Measurements from ENCODE around the gene SLC25A48. TPM values are rescaled to one million over a fixed set of nuclear protein-coding genes. Genes with fewer than 3 reads are reported as not detected.

SLC25A48 gene
- total RNA-seq, 2 experiments from 2014 or later = not detected

DNA sequence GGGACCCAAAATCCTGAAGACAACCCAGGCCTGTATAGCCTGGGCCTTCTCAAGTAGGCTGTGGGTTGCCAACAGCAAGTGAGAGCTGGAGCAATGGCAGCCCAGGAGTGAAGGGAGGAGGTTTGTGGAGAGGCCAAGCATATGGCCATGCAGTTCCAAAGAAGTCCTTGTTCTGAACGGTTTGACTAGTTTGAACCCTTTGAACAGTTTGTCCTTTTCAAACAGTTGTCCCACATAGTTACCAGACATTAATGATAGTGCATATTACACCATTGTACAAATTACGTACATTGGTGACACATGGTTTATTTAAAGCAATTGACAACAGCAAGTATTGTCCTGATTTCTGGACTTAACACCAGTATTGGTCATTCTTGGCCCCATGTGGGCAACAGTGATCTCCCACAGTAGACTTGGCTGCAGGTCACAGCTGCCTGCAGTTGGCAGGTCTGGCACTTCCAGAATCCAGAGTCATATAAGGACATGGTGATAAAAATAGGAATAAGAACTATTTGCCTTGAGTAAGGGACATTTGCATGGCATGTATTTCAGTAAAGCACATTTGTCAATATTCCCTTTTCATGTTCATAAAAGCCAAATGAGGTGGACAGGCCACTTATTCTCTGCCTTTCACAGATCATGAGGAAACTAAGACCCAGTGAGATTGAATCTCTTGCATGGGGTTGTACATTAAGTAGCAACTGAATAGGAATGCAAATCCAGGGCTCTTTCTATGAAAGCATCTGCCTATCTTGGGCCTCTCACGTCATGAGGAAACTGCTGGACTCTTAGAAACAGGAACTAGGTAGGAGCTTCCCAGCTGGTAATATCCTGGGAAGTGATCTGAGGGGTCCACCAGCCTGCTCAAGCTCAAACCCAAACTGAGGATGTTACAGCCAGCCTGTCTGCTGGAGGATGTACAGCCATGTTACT lies 30.3 kb downstream of the SLC25A48 start:
- H3K9me2 ChIP-seq (ENCODE audit: insufficient read depth, low read length) = no peaks in the 10 kb centered on the region
- no peak for DNase-seq (ENCODE audit: low spot score)
- no peak overlapping the region for H3K27ac ChIP-seq (ENCODE audit: low read depth, low read length, poor library complexity, severe bottlenecking)
- BruUV-seq (replicated peaks) = no TSS peak
- ChIA-PET CTCF (ENCODE audit: unreplicated experiment) (no interaction called here), POLR2A (interaction anchor here (0.6 kb wide), 1 partner anchor 1729 kb away, joined by 4 read pairs; no protein-coding TSS in a partner anchor)
- H3K9me3 ChIP-seq (ENCODE audit: low read length) = no peaks in the 10 kb centered on the region
- intact Hi-C loops (cut with micrococcal nuclease; ENCODE audit: unreplicated experiment) = no loop called here
- no peaks in the 10 kb centered on the region for H3K4me1 ChIP-seq (ENCODE audit: insufficient read depth, low read length, poor library complexity, severe bottlenecking)
- TF ChIP-seq, protein P1, sequence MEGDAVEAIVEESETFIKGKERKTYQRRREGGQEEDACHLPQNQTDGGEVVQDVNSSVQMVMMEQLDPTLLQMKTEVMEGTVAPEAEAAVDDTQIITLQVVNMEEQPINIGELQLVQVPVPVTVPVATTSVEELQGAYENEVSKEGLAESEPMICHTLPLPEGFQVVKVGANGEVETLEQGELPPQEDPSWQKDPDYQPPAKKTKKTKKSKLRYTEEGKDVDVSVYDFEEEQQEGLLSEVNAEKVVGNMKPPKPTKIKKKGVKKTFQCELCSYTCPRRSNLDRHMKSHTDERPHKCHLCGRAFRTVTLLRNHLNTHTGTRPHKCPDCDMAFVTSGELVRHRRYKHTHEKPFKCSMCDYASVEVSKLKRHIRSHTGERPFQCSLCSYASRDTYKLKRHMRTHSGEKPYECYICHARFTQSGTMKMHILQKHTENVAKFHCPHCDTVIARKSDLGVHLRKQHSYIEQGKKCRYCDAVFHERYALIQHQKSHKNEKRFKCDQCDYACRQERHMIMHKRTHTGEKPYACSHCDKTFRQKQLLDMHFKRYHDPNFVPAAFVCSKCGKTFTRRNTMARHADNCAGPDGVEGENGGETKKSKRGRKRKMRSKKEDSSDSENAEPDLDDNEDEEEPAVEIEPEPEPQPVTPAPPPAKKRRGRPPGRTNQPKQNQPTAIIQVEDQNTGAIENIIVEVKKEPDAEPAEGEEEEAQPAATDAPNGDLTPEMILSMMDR (conservative IDR thresholded peaks at IDR 0.05; ENCODE audit: low read length) = no peak
- no peak for TF ChIP-seq EZH2phosphoT487 (IDR thresholded peaks at IDR 0.05; ENCODE audit: borderline replicate concordance, low read depth, low read length)
- no peak overlapping the region for H3K4me2 ChIP-seq (ENCODE audit: low read length)
- no peaks in the 10 kb centered on the region for H3K79me2 ChIP-seq (ENCODE audit: insufficient read depth, low read depth, low read length)
- H3K4me3 ChIP-seq (ENCODE audit: low read depth, low read length, poor library complexity, severe bottlenecking) = no peak overlapping the region
- no peak overlapping the region for H2AFZ ChIP-seq (ENCODE audit: low read length)
- no peaks in the 10 kb centered on the region for H4K20me1 ChIP-seq (ENCODE audit: insufficient read depth, low read length)
- no peaks in the 10 kb centered on the region for H3K36me3 ChIP-seq (ENCODE audit: insufficient read depth, low read length)

DNA sequence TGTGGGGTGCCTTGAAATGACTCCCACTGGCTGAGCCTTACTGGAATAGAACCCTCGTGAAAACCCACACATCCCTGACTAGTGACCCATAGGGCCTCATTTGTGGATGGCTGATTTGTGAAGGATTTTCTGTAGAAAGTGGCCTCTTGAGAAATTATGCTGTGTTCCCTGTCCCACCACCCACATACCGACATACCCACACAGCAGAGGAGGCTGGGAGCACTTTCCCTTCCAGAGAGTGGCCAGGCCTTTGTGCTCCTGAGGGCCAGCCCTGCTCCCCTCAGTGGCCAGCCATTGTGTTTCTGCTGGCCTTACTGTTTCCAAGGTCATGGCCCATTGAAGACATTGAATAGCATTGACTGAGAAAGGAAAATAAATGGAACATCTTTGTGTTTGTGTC lies 31.6 kb downstream of the SLC25A48 start:
- intact Hi-C loops (cut with micrococcal nuclease; ENCODE audit: unreplicated experiment) = no loop called here
- Histone ChIP-seq H4K20me1 (ENCODE audit: insufficient read depth, low read length) (no peaks in the 10 kb centered on the region), H3K9me2 (ENCODE audit: insufficient read depth, low read length) (no peaks in the 10 kb centered on the region), H3K27ac (ENCODE audit: low read depth, low read length, poor library complexity, severe bottlenecking) (no peak overlapping the region), H3K4me2 (ENCODE audit: low read length) (no peak overlapping the region), H2AFZ (ENCODE audit: low read length) (no peak overlapping the region), H3K79me2 (ENCODE audit: insufficient read depth, low read depth, low read length) (no peaks in the 10 kb centered on the region), H3K36me3 (ENCODE audit: insufficient read depth, low read length) (no peaks in the 10 kb centered on the region), H3K9me3 (ENCODE audit: low read length) (no peaks in the 10 kb centered on the region), H3K4me1 (ENCODE audit: insufficient read depth, low read length, poor library complexity, severe bottlenecking) (no peaks in the 10 kb centered on the region), H3K4me3 (ENCODE audit: low read depth, low read length, poor library complexity, severe bottlenecking) (no peak overlapping the region)
- DNase-seq (ENCODE audit: low spot score) = no peak
- POLR2A ChIA-PET = no interaction called here
- BruUV-seq (replicated peaks) = no TSS peak
- CTCF ChIA-PET (ENCODE audit: unreplicated experiment) = no interaction called here
- TF ChIP-seq, protein P1 (conservative IDR thresholded peaks at IDR 0.05; ENCODE audit: low read length) = no peak
- TF ChIP-seq EZH2phosphoT487 (IDR thresholded peaks at IDR 0.05; ENCODE audit: borderline replicate concordance, low read depth, low read length) = no peak

DNA sequence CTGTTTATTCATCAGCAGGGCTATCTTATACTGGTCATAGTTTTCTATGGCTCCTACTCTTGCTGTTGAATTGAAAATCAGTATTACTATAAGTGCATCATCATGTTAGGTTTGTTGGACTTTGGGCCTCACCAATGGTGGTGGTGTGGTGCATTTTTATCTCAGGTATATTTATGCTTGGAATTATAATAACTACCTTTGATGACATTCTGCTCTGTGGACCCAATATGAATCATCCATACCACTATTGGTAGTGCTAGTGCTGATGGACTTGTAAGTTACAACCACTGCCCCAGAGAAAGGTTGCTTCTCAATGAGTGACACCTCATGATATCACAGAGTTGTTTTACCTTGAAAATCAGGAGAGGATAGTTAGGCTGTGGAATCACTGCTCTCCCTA lies 33.1 kb downstream of the SLC25A48 start:
- H3K27ac ChIP-seq (ENCODE audit: low read depth, low read length, poor library complexity, severe bottlenecking) = no peak overlapping the region
- ChIA-PET POLR2A (no interaction called here), CTCF (ENCODE audit: unreplicated experiment) (no interaction called here)
- H3K36me3 ChIP-seq (ENCODE audit: insufficient read depth, low read length) = no peaks in the 10 kb centered on the region
- intact Hi-C loops (cut with micrococcal nuclease; ENCODE audit: unreplicated experiment) = no loop called here
- no peak for TF ChIP-seq EZH2phosphoT487 (IDR thresholded peaks at IDR 0.05; ENCODE audit: borderline replicate concordance, low read depth, low read length)
- TF ChIP-seq, protein P1 (conservative IDR thresholded peaks at IDR 0.05; ENCODE audit: low read length) = no peak
- H3K4me2 ChIP-seq (ENCODE audit: low read length) = no peak overlapping the region
- H3K79me2 ChIP-seq (ENCODE audit: insufficient read depth, low read depth, low read length) = no peaks in the 10 kb centered on the region
- no peak overlapping the region for H2AFZ ChIP-seq (ENCODE audit: low read length)
- H4K20me1 ChIP-seq (ENCODE audit: insufficient read depth, low read length) = no peaks in the 10 kb centered on the region
- H3K4me3 ChIP-seq (ENCODE audit: low read depth, low read length, poor library complexity, severe bottlenecking) = no peak overlapping the region
- H3K9me3 ChIP-seq (ENCODE audit: low read length) = no peaks in the 10 kb centered on the region
- no peaks in the 10 kb centered on the region for H3K9me2 ChIP-seq (ENCODE audit: insufficient read depth, low read length)
- no TSS peak for BruUV-seq (replicated peaks)
- no peaks in the 10 kb centered on the region for H3K4me1 ChIP-seq (ENCODE audit: insufficient read depth, low read length, poor library complexity, severe bottlenecking)
- no peak for DNase-seq (ENCODE audit: low spot score)

Data from OCI-LY7 (cell line).